Activated T-cell treated with anti-CD3 and anti-CD28 coated beads, Interleukin-2, amount 50 U/mL, for 24 hours (primary cell): ENCODE data around the gene HTT.

Source experiments
- DNase-seq: peaks from one replicate; pipeline ENCODE4 v3.0.0-alpha.2; 2020
- H3K27ac Mint-ChIP-seq: 2 replicates; pipeline ENCODE4 v1.8.0; 2020; ENCODE audit warnings: mild to moderate bottlenecking, mixed read lengths
- H3K27me3 Mint-ChIP-seq: 2 replicates; pipeline ENCODE4 v1.8.0; 2020; ENCODE audit warnings: mixed read lengths
- H3K36me3 Mint-ChIP-seq: 2 replicates; pipeline ENCODE4 v1.8.0; 2020; ENCODE audit warnings: low read depth, mixed read lengths
- H3K4me1 Mint-ChIP-seq: 2 replicates; pipeline ENCODE4 v1.8.0; 2020; ENCODE audit warnings: low read depth, mixed read lengths
- H3K4me3 Mint-ChIP-seq: 2 replicates; pipeline ENCODE4 v1.8.0; 2020; ENCODE audit warnings: mild to moderate bottlenecking, moderate library complexity, mixed read lengths
- H3K9me3 Mint-ChIP-seq: 2 replicates; pipeline ENCODE4 v1.8.0; 2020; ENCODE audit warnings: mixed read lengths

HTT gene

GRCh38 chr4:3177905-3178304, 103.4 kb downstream of the HTT start:
- Mint-ChIP-seq H3K9me3 (no peaks in the 10 kb centered on the region), H3K27me3 (no peaks in the 10 kb centered on the region), H3K4me1 (peaks cover 16% of the 10 kb centered on the region), H3K36me3 (peaks cover 93% of the 10 kb centered on the region), H3K27ac (no peak overlapping the region), H3K4me3 (no peak overlapping the region)
- no peak for DNase-seq

GRCh38 chr4:3178351-3178750, 103.9 kb downstream of the HTT start:
- H3K27ac Mint-ChIP-seq = no peak overlapping the region
- no peak for DNase-seq
- peaks cover 93% of the 10 kb centered on the region for H3K36me3 Mint-ChIP-seq
- H3K27me3 Mint-ChIP-seq = no peaks in the 10 kb centered on the region
- H3K4me3 Mint-ChIP-seq = no peak overlapping the region
- peaks cover 16% of the 10 kb centered on the region for H3K4me1 Mint-ChIP-seq
- no peaks in the 10 kb centered on the region for H3K9me3 Mint-ChIP-seq

- Mint-ChIP-seq H3K4me1 (peaks cover 16% of the 10 kb centered on the region), H3K27me3 (no peaks in the 10 kb centered on the region), H3K4me3 (no peak overlapping the region), H3K9me3 (no peaks in the 10 kb centered on the region), H3K36me3 (peaks cover 93% of the 10 kb centered on the region), H3K27ac (no peak overlapping the region)
- DNase-seq = no peak
Measured at GRCh38 chr4:3179126-3179706, 104.7 kb downstream of the HTT start.

GRCh38 chr4:3183008-3183407, 108.5 kb downstream of the HTT start:
- H3K4me3 Mint-ChIP-seq = no peak overlapping the region
- no peaks in the 10 kb centered on the region for H3K27me3 Mint-ChIP-seq
- peaks cover 89% of the 10 kb centered on the region for H3K36me3 Mint-ChIP-seq
- H3K4me1 Mint-ChIP-seq = peaks cover 16% of the 10 kb centered on the region
- DNase-seq = no peak
- H3K9me3 Mint-ChIP-seq = no peaks in the 10 kb centered on the region
- peak overlapping the region; percentile 34 for H3K27ac Mint-ChIP-seq

GRCh38 chr4:3184725-3185124, 110.2 kb downstream of the HTT start:
- Mint-ChIP-seq H3K36me3 (peaks cover 89% of the 10 kb centered on the region), H3K27ac (no peak overlapping the region), H3K4me1 (peaks cover 16% of the 10 kb centered on the region), H3K9me3 (no peaks in the 10 kb centered on the region), H3K4me3 (no peak overlapping the region), H3K27me3 (no peaks in the 10 kb centered on the region)
- no peak for DNase-seq

- Mint-ChIP-seq H3K9me3 (no peaks in the 10 kb centered on the region), H3K36me3 (peaks cover 96% of the 10 kb centered on the region), H3K4me1 (peaks cover 13% of the 10 kb centered on the region), H3K27me3 (no peaks in the 10 kb centered on the region), H3K27ac (no peak overlapping the region), H3K4me3 (no peak overlapping the region)
- no peak for DNase-seq
Measured at GRCh38 chr4:3186609-3187008, 112.1 kb downstream of the HTT start.

GRCh38 chr4:3188118-3188517, 113.6 kb downstream of the HTT start:
- H3K4me1 Mint-ChIP-seq = peaks cover 20% of the 10 kb centered on the region
- peaks cover 90% of the 10 kb centered on the region for H3K36me3 Mint-ChIP-seq
- no peak for DNase-seq
- H3K4me3 Mint-ChIP-seq = no peak overlapping the region
- H3K27me3 Mint-ChIP-seq = no peaks in the 10 kb centered on the region
- no peak overlapping the region for H3K27ac Mint-ChIP-seq
- H3K9me3 Mint-ChIP-seq = no peaks in the 10 kb centered on the region

- Mint-ChIP-seq H3K36me3 (peaks cover 83% of the 10 kb centered on the region), H3K27ac (no peak overlapping the region), H3K4me3 (no peak overlapping the region), H3K4me1 (peaks cover 29% of the 10 kb centered on the region), H3K27me3 (no peaks in the 10 kb centered on the region), H3K9me3 (no peaks in the 10 kb centered on the region)
- no peak for DNase-seq
Measured at GRCh38 chr4:3189459-3189858, 115.0 kb downstream of the HTT start.

- DNase-seq = no peak
- H3K4me3 Mint-ChIP-seq = no peak overlapping the region
- H3K27ac Mint-ChIP-seq = peak overlapping the region; percentile 18
- peaks cover 82% of the 10 kb centered on the region for H3K36me3 Mint-ChIP-seq
- peaks cover 40% of the 10 kb centered on the region for H3K4me1 Mint-ChIP-seq
- H3K9me3 Mint-ChIP-seq = no peaks in the 10 kb centered on the region
- no peaks in the 10 kb centered on the region for H3K27me3 Mint-ChIP-seq
Measured at GRCh38 chr4:3190549-3190948, 116.1 kb downstream of the HTT start.

- Mint-ChIP-seq H3K36me3 (peaks cover 85% of the 10 kb centered on the region), H3K27me3 (no peaks in the 10 kb centered on the region), H3K4me1 (peaks cover 56% of the 10 kb centered on the region), H3K27ac (peak overlapping the region; percentile 50), H3K4me3 (no peak overlapping the region), H3K9me3 (no peaks in the 10 kb centered on the region)
- no peak for DNase-seq
Measured at GRCh38 chr4:3192188-3192587, 117.7 kb downstream of the HTT start.

- DNase-seq = no peak
- H3K36me3 Mint-ChIP-seq = peaks cover 85% of the 10 kb centered on the region
- no peak overlapping the region for H3K4me3 Mint-ChIP-seq
Measured at GRCh38 chr4:3192827-3193226, 118.3 kb downstream of the HTT start.

GRCh38 chr4:3193531-3194203, 119.2 kb downstream of the HTT start:
- Mint-ChIP-seq H3K27ac (no peak overlapping the region), H3K27me3 (no peaks in the 10 kb centered on the region), H3K36me3 (peaks cover 85% of the 10 kb centered on the region), H3K9me3 (no peaks in the 10 kb centered on the region), H3K4me3 (no peak overlapping the region), H3K4me1 (peaks cover 67% of the 10 kb centered on the region)
- DNase-seq = no peak

More at GRCh38 chr4:3192827-3193226, 118.3 kb downstream of the HTT start:
- H3K9me3 Mint-ChIP-seq = no peaks in the 10 kb centered on the region
- peaks cover 63% of the 10 kb centered on the region for H3K4me1 Mint-ChIP-seq
- no peak overlapping the region for H3K27ac Mint-ChIP-seq
- no peaks in the 10 kb centered on the region for H3K27me3 Mint-ChIP-seq

- Mint-ChIP-seq H3K9me3 (no peaks in the 10 kb centered on the region), H3K27me3 (no peaks in the 10 kb centered on the region), H3K36me3 (peaks cover 81% of the 10 kb centered on the region), H3K4me1 (peaks cover 78% of the 10 kb centered on the region), H3K27ac (peak overlapping the region; percentile 51), H3K4me3 (no peak overlapping the region)
- DNase-seq = no peak
Measured at GRCh38 chr4:3196670-3197359, 122.3 kb downstream of the HTT start.

- DNase-seq = no peak
- Mint-ChIP-seq H3K4me3 (no peak overlapping the region), H3K27me3 (no peaks in the 10 kb centered on the region), H3K27ac (peak overlapping the region; percentile 51), H3K9me3 (no peaks in the 10 kb centered on the region), H3K4me1 (peaks cover 80% of the 10 kb centered on the region), H3K36me3 (peaks cover 78% of the 10 kb centered on the region)
Measured at GRCh38 chr4:3197366-3198105, 123.1 kb downstream of the HTT start.
